Right kidney (tissue), 9 donors: ENCODE results near the gene SLC7A7.
"Not testable (repeated sequence)": the region's sequence is repeated elsewhere in the genome, so short reads cannot be mapped to it uniquely, and the experiment has no call there.

Source experiments
- DNase-seq: peaks from one replicate; pipeline ENCODE4 v3.0.0-alpha.2; 2016
- long read RNA-seq, 8 donors: transcript quantifications; one replicate each; lab custom pipeline, GENCODE V29; 2026

The SLC7A7 gene
- long read RNA-seq, donor 1, transcript SLC7A7-204 (10 exons, 2,447 nt), result major isoform, 14 of 274 reads
- long read RNA-seq, donor 1, partial matches to known transcripts, result 183 of 274 reads
- long read RNA-seq, donor 1, other reads (novel, unspliced or antisense), result 77 of 274 reads
- long read RNA-seq, donor 2, transcript SLC7A7-204 (10 exons, 2,447 nt), result major isoform, 8 of 275 reads
- long read RNA-seq, donor 2, partial matches to known transcripts, result 229 of 275 reads
- long read RNA-seq, donor 2, other reads (novel, unspliced or antisense), result 37 of 275 reads
- long read RNA-seq, donor 3, transcript SLC7A7-204 (10 exons, 2,447 nt), result major isoform, 6 of 6 reads
- long read RNA-seq, donor 3, partial matches to known transcripts, result 0 of 6 reads
- long read RNA-seq, donor 3, other reads (novel, unspliced or antisense), result 0 of 6 reads
- long read RNA-seq, donor 4, transcript SLC7A7-204 (10 exons, 2,447 nt), result major isoform, 8 of 61 reads
- long read RNA-seq, donor 4, partial matches to known transcripts, result 41 of 61 reads
- long read RNA-seq, donor 4, other reads (novel, unspliced or antisense), result 10 of 61 reads
- long read RNA-seq, donor 5, transcript SLC7A7-204 (10 exons, 2,447 nt), result major isoform, 12 of 250 reads
- long read RNA-seq, donor 5, partial matches to known transcripts, result 203 of 250 reads
- long read RNA-seq, donor 5, other reads (novel, unspliced or antisense), result 35 of 250 reads
- long read RNA-seq, donor 6, transcript SLC7A7-204 (10 exons, 2,447 nt), result major isoform, 10 of 28 reads
- long read RNA-seq, donor 6, partial matches to known transcripts, result 12 of 28 reads
- long read RNA-seq, donor 6, other reads (novel, unspliced or antisense), result 5 of 28 reads
- long read RNA-seq, donor 7, result 0 reads
- long read RNA-seq, donor 8, transcript SLC7A7-204 (10 exons, 2,447 nt), result major isoform, 9 of 220 reads
- long read RNA-seq, donor 8, partial matches to known transcripts, result 124 of 220 reads
- long read RNA-seq, donor 8, other reads (novel, unspliced or antisense), result 87 of 220 reads

GRCh38 chr14:22814941-22815713, at the start of gene SLC7A7:
SLC7A7 (minus strand) TSS chr14:22815435; CDS start chr14:22813398, 2,037 bp downstream.
- DNase-seq, result peak; percentile 30

GRCh38 chr14:22864979-22865378, 49.7 kb upstream of the SLC7A7 start:
- DNase-seq, result no peak

- DNase-seq, result no peak
These were observed 46.4 kb upstream of the SLC7A7 start for GRCh38 chr14:22861651-22862050.

- DNase-seq, result not testable (repeated sequence)
These were observed 45.1 kb upstream of the SLC7A7 start for GRCh38 chr14:22860377-22860776.

GRCh38 chr14:22856428-22856827, 41.2 kb upstream of the SLC7A7 start:
- DNase-seq, result no peak

- DNase-seq, result no peak
These were observed 39.9 kb upstream of the SLC7A7 start for GRCh38 chr14:22854963-22855724.

- not testable (repeated sequence) for DNase-seq
These were observed 39.1 kb upstream of the SLC7A7 start for GRCh38 chr14:22854296-22854695.

GRCh38 chr14:22852940-22853767, 37.9 kb upstream of the SLC7A7 start:
- peak; percentile 91 for DNase-seq

GRCh38 chr14:22852599-22852939, 37.3 kb upstream of the SLC7A7 start:
- no peak for DNase-seq

- not testable (repeated sequence) for DNase-seq
These were observed 36.9 kb upstream of the SLC7A7 start for GRCh38 chr14:22852178-22852577.

GRCh38 chr14:22850944-22851764, 35.9 kb upstream of the SLC7A7 start:
- DNase-seq, result no peak

- no peak for DNase-seq
These were observed 34.1 kb upstream of the SLC7A7 start for GRCh38 chr14:22849212-22849819.

GRCh38 chr14:22848351-22849164, 33.3 kb upstream of the SLC7A7 start:
- peak; percentile 80 for DNase-seq

GRCh38 chr14:22847661-22848341, 32.6 kb upstream of the SLC7A7 start:
- DNase-seq, result no peak

- no peak for DNase-seq
These were observed 31.6 kb upstream of the SLC7A7 start for GRCh38 chr14:22846811-22847307.

GRCh38 chr14:22845821-22846625, 30.8 kb upstream of the SLC7A7 start:
- DNase-seq, result no peak

GRCh38 chr14:22845103-22845394, 29.8 kb upstream of the SLC7A7 start:
- no peak for DNase-seq
